ENCODE results near the gene MOGAT1. TPM values are rescaled to one million over a fixed set of nuclear protein-coding genes. Genes with fewer than 3 reads are reported as not detected.

MOGAT1 gene
- total RNA-seq, 1 donor: not detected

DNA sequence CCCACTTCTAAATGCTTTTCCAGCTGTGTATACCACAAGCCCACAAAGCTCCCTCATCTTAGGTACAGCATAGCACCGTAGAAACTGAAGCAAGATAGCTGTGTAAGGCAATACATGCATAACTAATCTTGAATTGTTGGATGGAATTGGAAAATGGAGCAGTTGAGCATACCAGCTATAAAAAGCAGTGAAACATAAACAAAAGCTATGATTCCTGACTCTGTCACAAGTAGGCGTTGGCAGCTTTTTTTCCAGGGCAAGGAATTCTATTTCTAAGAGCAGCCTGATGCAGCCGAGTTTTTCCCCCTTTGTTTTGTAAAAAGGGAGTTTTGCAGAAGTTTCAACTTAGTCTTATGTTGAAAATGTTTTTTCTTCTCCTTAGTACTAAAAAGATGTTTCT is 32.4 kb downstream of the MOGAT1 start:
- H2AFZ ChIP-seq (ENCODE audit: low read length): peak overlapping the region; percentile 2

DNA sequence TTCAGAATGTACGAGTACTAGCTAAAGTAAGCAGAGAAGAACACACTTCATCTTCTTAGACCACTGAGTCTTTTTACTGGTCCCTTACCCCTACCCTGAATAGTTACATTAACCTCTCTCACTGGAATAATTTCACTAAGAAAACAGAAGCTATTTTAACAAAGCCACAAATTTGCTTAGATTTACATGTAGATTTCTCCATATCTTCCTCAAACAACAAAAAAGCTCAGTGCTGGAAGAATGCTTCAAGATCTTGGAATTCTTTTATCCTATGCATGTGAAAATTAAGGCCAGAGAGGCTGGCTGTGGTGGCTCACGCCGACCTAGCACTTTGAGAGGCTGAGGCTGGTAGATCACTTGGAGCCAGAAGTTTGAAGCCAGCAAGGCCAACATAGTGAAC is 35.2 kb downstream of the MOGAT1 start:
- peaks cover 30% of the 10 kb centered on the region for H3K4me1 ChIP-seq (ENCODE audit: insufficient read depth, low read length)
- H3K36me3 ChIP-seq (ENCODE audit: insufficient read depth, low read length): no peaks in the 10 kb centered on the region
- no peak overlapping the region for H3K4me3 ChIP-seq (ENCODE audit: insufficient read depth, low read length)
- H3K79me2 ChIP-seq (ENCODE audit: insufficient read depth, low read length): no peaks in the 10 kb centered on the region
- DNase-seq (ENCODE audit: insufficient read length, low spot score, missing footprints): no peak
- no peaks in the 10 kb centered on the region for H3K27me3 ChIP-seq (ENCODE audit: insufficient read depth, low read length)
- TF ChIP-seq, protein P1, sequence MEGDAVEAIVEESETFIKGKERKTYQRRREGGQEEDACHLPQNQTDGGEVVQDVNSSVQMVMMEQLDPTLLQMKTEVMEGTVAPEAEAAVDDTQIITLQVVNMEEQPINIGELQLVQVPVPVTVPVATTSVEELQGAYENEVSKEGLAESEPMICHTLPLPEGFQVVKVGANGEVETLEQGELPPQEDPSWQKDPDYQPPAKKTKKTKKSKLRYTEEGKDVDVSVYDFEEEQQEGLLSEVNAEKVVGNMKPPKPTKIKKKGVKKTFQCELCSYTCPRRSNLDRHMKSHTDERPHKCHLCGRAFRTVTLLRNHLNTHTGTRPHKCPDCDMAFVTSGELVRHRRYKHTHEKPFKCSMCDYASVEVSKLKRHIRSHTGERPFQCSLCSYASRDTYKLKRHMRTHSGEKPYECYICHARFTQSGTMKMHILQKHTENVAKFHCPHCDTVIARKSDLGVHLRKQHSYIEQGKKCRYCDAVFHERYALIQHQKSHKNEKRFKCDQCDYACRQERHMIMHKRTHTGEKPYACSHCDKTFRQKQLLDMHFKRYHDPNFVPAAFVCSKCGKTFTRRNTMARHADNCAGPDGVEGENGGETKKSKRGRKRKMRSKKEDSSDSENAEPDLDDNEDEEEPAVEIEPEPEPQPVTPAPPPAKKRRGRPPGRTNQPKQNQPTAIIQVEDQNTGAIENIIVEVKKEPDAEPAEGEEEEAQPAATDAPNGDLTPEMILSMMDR (IDR thresholded peaks at IDR 0.05; ENCODE audit: extremely low read depth, low read depth, low read length): no peak
- H2AFZ ChIP-seq (ENCODE audit: low read length): peak overlapping the region; percentile 52
- H4K20me1 ChIP-seq (ENCODE audit: insufficient read depth, low read length): no peaks in the 10 kb centered on the region
- peak overlapping the region; percentile 83 for H3K27ac ChIP-seq (ENCODE audit: low read depth, low read length)
- no peaks in the 10 kb centered on the region for H3K9me3 ChIP-seq (ENCODE audit: low read depth, low read length)
- no peak overlapping the region for H3K4me2 ChIP-seq (ENCODE audit: insufficient read depth, low read length)

More for the DNA sequence above, 32.4 kb downstream of the MOGAT1 start:
- Histone ChIP-seq H3K79me2 (ENCODE audit: insufficient read depth, low read length) (no peaks in the 10 kb centered on the region), H3K27me3 (ENCODE audit: insufficient read depth, low read length) (no peaks in the 10 kb centered on the region), H3K36me3 (ENCODE audit: insufficient read depth, low read length) (no peaks in the 10 kb centered on the region), H3K4me2 (ENCODE audit: insufficient read depth, low read length) (peak overlapping the region; percentile 61), H4K20me1 (ENCODE audit: insufficient read depth, low read length) (no peaks in the 10 kb centered on the region), H3K9me3 (ENCODE audit: low read depth, low read length) (no peaks in the 10 kb centered on the region), H3K4me1 (ENCODE audit: insufficient read depth, low read length) (peaks cover 26% of the 10 kb centered on the region), H3K27ac (ENCODE audit: low read depth, low read length) (peak overlapping the region; percentile 24), H3K4me3 (ENCODE audit: insufficient read depth, low read length) (no peak overlapping the region)
- TF ChIP-seq, protein P1 (IDR thresholded peaks at IDR 0.05; ENCODE audit: extremely low read depth, low read depth, low read length): no peak
- peak; percentile 87 for DNase-seq (ENCODE audit: insufficient read length, low spot score, missing footprints)

DNA sequence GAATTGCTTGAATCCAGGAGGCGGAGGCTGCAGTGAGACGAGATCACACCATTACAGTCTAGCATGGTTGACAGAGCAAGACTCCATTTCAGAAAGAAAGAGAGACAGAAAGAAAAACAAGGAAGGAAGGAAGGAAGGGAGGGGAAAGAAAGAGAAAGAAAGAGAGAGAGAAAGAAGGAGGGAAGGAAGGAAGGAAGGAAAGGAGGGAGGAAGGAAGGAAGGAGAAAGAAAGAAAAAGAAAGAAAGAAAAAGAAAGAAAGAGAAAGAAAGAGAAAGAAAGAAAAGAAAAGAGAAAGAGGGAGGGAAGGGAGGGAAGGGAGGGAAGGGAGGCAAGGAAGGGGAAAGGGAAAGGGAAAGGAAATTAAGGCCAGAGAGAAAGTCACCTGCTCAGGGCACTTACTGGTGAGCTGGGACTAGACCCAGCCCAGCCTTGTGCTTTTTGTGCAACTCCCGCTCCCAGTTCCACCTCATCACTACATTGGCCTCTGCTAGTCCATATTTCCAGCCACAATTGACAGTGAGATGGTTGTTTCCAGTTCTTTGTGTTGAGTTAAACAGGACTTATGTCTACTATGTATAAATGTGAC is 35.7 kb downstream of the MOGAT1 start:
- peak overlapping the region; percentile 83 for H3K27ac ChIP-seq (ENCODE audit: low read depth, low read length)
- no peaks in the 10 kb centered on the region for H3K9me3 ChIP-seq (ENCODE audit: low read depth, low read length)
- H3K4me1 ChIP-seq (ENCODE audit: insufficient read depth, low read length): peaks cover 30% of the 10 kb centered on the region
- H3K27me3 ChIP-seq (ENCODE audit: insufficient read depth, low read length): no peaks in the 10 kb centered on the region
- no peak overlapping the region for H3K4me3 ChIP-seq (ENCODE audit: insufficient read depth, low read length)
- H3K4me2 ChIP-seq (ENCODE audit: insufficient read depth, low read length): peak overlapping the region; percentile 32
- no peaks in the 10 kb centered on the region for H3K79me2 ChIP-seq (ENCODE audit: insufficient read depth, low read length)
- peak overlapping the region; percentile 52 for H2AFZ ChIP-seq (ENCODE audit: low read length)
- no peaks in the 10 kb centered on the region for H4K20me1 ChIP-seq (ENCODE audit: insufficient read depth, low read length)
- no peaks in the 10 kb centered on the region for H3K36me3 ChIP-seq (ENCODE audit: insufficient read depth, low read length)
- DNase-seq (ENCODE audit: insufficient read length, low spot score, missing footprints): peak; percentile 25
- TF ChIP-seq, protein P1 (IDR thresholded peaks at IDR 0.05; ENCODE audit: extremely low read depth, low read depth, low read length): no peak

DNA sequence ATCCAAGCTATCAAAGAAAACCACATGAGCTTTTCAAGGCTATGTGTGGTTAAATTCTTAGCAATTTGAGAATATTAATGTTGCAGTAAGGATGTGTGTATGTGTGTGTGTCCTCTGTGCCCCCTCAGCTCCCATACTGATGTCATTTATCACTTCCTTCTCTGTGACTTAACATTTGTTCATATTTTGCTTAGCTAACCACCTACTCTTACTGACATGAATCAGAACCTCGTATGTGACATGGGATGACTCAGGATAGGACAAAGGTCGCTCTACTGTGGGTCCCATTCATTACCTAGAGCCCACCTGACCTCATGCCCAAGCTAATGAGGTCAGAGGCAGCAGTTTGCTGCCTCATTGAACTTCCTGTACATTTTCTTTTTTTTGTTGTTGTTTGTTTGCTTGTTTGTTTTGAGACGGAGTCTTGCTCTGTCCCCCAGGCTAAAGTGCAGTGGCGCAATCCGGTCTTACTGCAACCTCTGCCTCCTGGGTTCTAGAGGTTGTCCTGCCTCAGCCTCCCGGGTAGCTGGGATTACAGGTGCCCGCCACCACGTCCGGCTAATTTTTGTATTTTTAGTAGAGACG is 36.3 kb downstream of the MOGAT1 start:
- H3K27me3 ChIP-seq (ENCODE audit: insufficient read depth, low read length): no peaks in the 10 kb centered on the region
- H3K4me2 ChIP-seq (ENCODE audit: insufficient read depth, low read length): peak overlapping the region; percentile 85
- H2AFZ ChIP-seq (ENCODE audit: low read length): peak overlapping the region; percentile 52
- H3K79me2 ChIP-seq (ENCODE audit: insufficient read depth, low read length): no peaks in the 10 kb centered on the region
- peak overlapping the region; percentile 83 for H3K27ac ChIP-seq (ENCODE audit: low read depth, low read length)
- TF ChIP-seq, protein P1 (IDR thresholded peaks at IDR 0.05; ENCODE audit: extremely low read depth, low read depth, low read length): no peak
- H3K36me3 ChIP-seq (ENCODE audit: insufficient read depth, low read length): no peaks in the 10 kb centered on the region
- H3K4me1 ChIP-seq (ENCODE audit: insufficient read depth, low read length): peaks cover 30% of the 10 kb centered on the region
- H3K9me3 ChIP-seq (ENCODE audit: low read depth, low read length): no peaks in the 10 kb centered on the region
- no peaks in the 10 kb centered on the region for H4K20me1 ChIP-seq (ENCODE audit: insufficient read depth, low read length)
- DNase-seq (ENCODE audit: insufficient read length, low spot score, missing footprints): peak; percentile 26
- no peak overlapping the region for H3K4me3 ChIP-seq (ENCODE audit: insufficient read depth, low read length)

Data from osteoblast (primary cell).